H1 (cell line): ENCODE data around the gene FSIP1.

Experiments
- CTCF ChIP-seq, 3 experiments: IDR thresholded peaks; 1 replicate in 2 of 3; 2 replicates in 1 of 3; pipeline versions ENCODE4 v1.5.1 to v1.6.1; 2011; ENCODE audit warnings: low read length in 3 of 3, mild to moderate bottlenecking in 3 of 3, inconsistent platforms in 2 of 3, low read depth in 1 of 3, moderate library complexity in 1 of 3; ENCODE audit not compliant: insufficient read depth in 1 of 3; ENCODE audit errors: control extremely low read depth in 1 of 3
- EP300 ChIP-seq, 2 experiments: IDR thresholded peaks; 1 replicate in 1 of 2; 2 replicates in 1 of 2; pipeline ENCODE4 v1.6.1; 2011 to 2012; ENCODE audit warnings: low read depth in 2 of 2, low read length in 2 of 2, mild to moderate bottlenecking in 2 of 2, borderline replicate concordance in 1 of 2, inconsistent platforms in 1 of 2, moderate library complexity in 1 of 2
- POLR2A ChIP-seq, 2 experiments: IDR thresholded peaks; 1 replicate in 1 of 2; 2 replicates in 1 of 2; pipeline ENCODE4 v1.6.1; 2011; ENCODE audit warnings: low read depth in 2 of 2, low read length in 2 of 2, mild to moderate bottlenecking in 2 of 2; ENCODE audit errors: control extremely low read depth in 1 of 2
- TCF12 ChIP-seq: IDR thresholded peaks from 2 replicates; pipeline ENCODE4 v1.6.1; 2011; ENCODE audit warnings: low read depth, mild to moderate bottlenecking, low read length

GRCh38 chr15:39787479-39787878, 4.8 kb upstream of the FSIP1 start:
- no peak for TF ChIP-seq POLR2A (IDR thresholded peaks at IDR 0.05; ENCODE audit: control extremely low read depth in 1 of 2, low read depth in 2 of 2, low read length in 2 of 2)
- no peak for TF ChIP-seq CTCF (IDR thresholded peaks at IDR 0.05; ENCODE audit: control extremely low read depth in 1 of 3, insufficient read depth in 1 of 3, low read depth in 1 of 3, low read length in 3 of 3)
- TF ChIP-seq TCF12: no peak
- TF ChIP-seq EP300 (IDR thresholded peaks at IDR 0.05; ENCODE audit: borderline replicate concordance in 1 of 2, low read depth in 2 of 2, low read length in 2 of 2): no peak
